Ramos (cell line): Measurements from ENCODE around the gene GSN.

ENCODE experiments used
- in situ Hi-C: fragments of 300-500 bp; cut with MboI; formaldehyde crosslinking; loops from one replicate; pipeline ENCODE4 v1.14.3; 2022; ENCODE audit warnings: low sequenced_read_pairs; ENCODE audit not compliant: unreplicated experiment

GSN gene

DNA sequence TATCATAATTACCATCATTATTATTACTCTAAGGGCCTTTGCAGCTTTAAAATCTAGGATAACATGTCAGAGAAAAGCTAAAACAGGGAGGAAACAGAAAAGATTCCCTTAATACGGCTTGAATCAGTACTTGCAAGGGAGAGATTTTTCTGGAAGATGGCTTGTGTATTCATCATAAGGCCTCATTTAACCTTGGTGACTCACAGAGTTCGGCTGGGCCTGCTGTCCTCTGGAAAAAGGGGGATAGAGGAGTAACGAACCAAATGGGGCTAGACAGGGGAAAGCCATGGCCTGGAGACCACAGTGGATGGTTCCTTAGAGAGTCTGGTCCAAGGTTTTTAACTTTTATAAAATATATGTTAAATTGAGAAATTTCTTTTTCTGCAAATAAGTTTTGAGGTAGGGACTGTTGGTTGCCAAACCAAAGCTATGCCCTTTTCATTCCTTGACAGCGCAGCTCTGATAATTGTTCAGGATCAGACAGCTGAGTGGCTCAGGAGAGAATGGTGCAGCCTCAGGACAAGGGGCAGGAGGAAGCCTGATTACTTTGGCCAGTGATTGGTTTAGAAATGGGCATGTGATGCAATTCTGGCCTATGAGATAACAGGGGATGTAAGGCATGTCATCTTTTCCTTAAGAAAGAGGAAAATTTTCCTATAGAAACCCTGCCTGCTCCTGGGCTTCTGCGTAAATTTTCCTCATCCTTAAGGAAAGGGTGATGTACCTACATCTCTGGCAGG, 25.6 kb upstream of the GSN start:
- in situ Hi-C loops, result no loop called here

- in situ Hi-C loops, result no loop called here
Observed at GRCh38 chr9:121242959-121243346, 25.0 kb upstream of the GSN start.

GRCh38 chr9:121246821-121247561, 21.0 kb upstream of the GSN start:
- in situ Hi-C loops, result no loop called here

DNA sequence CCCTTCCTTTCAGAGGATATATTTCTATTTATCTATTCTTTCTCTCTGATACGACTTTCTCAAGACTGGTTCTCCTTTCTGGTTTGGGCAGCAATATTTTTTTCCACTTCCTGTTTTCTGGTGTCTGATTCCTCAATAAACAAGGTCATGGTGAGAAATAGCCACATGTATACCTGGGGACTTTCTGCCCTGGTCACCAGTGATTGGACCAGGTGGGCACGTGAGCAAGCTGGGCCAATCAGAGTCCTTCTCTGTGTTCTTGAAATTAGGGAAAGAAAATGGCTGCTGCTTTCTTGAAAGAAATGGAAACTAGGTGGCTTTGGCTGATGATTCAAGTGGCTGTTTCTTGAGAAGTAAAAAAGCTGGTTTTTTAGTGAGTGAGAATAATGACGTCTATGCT, 18.4 kb upstream of the GSN start:
- in situ Hi-C loops, result no loop called here

DNA sequence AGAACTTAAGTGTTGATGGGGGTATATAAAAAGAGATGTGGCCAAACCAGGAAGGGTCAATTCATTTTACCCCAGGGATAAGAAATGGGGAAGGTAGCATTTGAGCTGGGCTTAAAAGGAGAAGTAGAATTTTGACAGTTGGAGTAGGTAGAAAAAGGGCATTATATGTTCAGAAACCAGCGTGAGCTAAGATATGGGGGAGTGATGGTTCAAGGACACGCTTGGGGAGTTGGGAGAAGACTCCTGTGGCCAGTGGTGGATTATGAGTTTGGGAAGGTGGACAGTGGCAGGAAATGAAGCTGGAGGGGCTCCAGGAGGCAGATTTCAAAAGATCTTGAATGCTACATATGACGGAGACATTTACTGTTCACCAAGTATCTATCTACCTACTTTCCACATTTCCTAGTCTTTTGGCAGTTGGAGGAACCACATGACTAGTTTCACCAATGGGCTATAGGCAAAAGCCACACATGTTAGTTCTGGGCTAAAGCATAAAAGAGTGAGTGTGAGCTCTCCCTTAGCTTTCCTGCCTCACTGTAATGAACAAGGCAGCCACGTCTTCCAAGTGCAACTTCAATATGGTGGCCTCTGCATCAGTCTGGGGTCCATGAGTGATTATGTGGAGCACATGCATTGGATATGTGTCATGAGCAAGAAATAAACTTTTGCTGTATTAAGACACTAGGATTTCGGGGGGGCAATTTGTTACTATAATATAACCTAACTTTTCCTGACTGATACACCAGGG, 15.7 kb upstream of the GSN start:
- in situ Hi-C loops, result no loop called here

DNA sequence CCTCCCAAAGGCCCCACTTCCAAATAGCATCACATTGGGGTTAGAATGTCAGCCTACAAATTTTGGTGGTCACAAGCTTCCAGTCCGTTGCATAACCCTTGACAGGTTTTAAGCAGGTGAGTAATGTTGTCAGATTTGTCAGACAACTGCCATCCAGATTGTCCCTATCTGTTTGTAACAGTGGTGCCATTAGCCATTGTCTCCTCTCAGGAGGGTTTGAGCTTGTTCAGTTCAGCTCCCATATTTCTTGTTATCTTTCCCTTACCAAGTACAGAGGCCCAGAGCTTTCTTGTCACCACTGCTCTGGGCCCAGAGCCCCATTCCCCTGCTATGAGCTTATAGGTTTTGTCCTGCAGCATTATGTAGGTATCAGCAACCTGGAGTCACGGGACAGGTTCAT, 14.8 kb upstream of the GSN start:
- in situ Hi-C loops, result no loop called here

DNA sequence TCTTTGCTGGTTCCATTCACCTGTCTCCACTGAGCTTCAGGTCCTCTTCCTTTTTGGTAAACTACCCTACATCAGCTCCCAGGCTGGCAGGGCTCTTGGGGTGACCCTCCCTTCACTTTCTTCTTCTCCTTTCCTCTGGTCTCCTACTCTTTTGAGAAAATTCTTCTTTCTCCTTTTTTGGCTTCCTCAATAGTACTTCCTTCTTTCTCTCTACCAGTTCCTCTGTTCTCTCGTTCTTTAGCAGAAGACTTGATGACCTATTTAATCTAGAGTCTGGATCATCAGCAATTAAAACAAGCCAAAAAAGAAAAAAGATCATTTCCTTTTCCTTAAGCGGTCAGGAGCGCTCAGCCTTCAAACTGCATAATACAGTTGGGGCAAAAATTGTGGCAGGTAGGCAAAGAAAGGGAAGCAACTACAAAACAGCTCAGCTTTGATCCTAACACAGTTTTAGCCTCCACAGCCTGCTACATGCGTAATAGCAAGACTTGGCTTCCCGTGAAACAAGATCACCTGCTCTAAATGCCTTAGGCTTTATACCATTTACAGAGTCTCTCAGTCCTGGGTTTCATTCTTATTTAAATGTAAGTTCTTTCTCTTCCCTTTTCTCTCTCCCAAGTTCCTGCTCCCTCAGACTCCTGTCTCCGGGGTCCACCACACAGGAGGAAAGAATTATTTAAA, 14.0 kb upstream of the GSN start:
- in situ Hi-C loops, result no loop called here

GRCh38 chr9:121259498-121259897, 8.5 kb upstream of the GSN start:
- in situ Hi-C loops, result no loop called here

GRCh38 chr9:121259935-121260334, 8.0 kb upstream of the GSN start:
- in situ Hi-C loops, result no loop called here

GRCh38 chr9:121260457-121261106, 7.4 kb upstream of the GSN start:
- in situ Hi-C loops, result no loop called here

GRCh38 chr9:121261107-121261460, 6.9 kb upstream of the GSN start:
- in situ Hi-C loops, result no loop called here

- in situ Hi-C loops, result no loop called here
Observed at GRCh38 chr9:121261755-121262154, 6.2 kb upstream of the GSN start.

DNA sequence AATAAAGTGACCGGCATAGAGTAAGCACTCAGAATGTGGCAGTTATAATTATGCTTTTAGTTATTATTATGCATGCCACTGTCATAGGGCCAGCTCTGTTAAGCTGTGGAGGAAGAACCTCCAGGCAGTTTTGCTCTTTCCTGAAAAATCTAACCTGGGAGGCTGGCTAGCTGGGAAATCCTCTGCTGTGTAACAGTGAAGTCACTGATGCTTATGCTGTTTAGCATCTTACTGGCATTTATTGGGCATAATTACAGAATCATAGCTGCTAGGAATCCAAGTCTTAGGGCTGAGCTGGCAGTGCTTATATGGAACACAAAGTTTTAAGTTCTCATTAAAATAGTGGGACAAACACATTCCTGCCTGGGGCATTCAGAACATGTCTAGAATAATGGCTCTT, 5.5 kb upstream of the GSN start:
- in situ Hi-C loops, result no loop called here

- in situ Hi-C loops, result no loop called here
Observed at GRCh38 chr9:121262953-121263352, 5.0 kb upstream of the GSN start.

- in situ Hi-C loops, result no loop called here
Observed at GRCh38 chr9:121266356-121266755, 1.6 kb upstream of the GSN start.

DNA sequence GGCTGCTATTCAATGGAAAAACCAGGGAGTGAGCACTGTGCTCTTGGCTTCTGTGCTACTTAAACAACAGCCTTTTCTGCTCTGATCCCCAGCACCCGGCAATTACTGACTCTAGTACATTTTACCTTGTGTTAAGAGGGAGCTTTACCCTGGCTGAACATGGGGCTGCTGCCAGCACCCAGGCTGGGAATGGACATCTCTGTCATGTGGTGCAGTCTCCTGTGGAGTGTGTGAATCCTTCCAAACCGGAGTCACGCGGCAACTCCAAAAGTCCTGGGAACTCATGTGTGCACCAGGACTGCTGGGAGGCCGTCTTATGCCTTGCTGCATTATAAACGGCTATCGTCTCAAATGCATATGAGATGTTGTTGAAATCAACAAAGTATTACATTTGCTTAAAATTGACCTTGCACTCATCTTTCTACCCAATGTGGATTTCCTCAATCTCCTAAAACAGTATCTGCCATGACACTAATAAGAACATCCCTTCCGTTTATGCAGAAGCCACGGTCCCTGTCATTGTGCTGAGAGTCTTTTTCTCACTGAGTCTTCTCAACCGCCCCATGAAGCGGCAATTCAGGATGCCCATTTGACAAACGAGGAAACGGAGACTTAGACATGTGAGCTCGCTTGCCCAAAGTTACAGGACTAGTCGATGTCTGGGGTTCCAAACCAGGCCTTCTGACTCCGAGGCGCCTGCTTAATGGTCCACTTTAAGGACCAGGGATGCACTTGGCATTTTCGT, 884 bp upstream of the GSN start:
- in situ Hi-C loops, result no loop called here

- in situ Hi-C loops, result no loop called here
Observed at GRCh38 chr9:121268598-121268850, 562 bp downstream of the GSN start.

DNA sequence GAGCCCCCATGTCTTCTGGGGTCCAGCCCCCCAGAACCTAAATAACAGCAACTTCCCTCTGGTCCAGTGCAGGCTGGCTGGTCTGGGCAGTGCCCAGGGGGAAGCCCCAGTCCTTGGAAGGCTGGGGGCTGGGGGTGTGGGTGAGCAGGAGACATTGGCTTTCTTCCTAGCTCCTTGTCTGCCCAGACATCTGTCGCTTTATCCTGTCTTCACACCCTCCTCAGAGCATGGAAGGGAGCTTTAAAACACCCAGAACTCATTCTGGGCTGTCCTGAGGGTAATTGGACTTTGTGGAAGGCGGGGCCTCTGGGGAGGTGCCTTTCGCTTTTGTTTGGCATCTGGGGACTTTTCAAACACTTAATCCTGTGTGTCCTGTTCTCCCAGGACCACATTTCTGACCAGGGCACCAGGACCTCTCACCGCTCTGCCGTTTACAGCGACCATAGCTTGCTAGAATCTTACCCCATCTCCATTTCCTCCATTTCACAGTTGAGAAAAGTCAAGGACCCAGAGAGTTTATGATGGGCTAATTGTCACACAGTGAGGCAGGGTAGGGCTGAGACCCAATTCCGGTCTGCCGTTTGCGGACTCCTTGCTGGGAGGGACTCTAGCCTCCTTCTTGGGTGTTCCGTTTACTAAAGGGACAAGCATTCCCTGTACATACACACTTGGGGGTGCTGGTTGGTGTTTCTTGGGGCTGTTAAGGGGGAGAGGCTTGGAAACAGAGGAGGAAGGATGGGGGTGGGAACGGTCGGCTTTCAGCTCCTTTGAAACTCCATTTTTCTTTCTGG, 1.1 kb downstream of the GSN start:
- in situ Hi-C loops, result no loop called here

DNA sequence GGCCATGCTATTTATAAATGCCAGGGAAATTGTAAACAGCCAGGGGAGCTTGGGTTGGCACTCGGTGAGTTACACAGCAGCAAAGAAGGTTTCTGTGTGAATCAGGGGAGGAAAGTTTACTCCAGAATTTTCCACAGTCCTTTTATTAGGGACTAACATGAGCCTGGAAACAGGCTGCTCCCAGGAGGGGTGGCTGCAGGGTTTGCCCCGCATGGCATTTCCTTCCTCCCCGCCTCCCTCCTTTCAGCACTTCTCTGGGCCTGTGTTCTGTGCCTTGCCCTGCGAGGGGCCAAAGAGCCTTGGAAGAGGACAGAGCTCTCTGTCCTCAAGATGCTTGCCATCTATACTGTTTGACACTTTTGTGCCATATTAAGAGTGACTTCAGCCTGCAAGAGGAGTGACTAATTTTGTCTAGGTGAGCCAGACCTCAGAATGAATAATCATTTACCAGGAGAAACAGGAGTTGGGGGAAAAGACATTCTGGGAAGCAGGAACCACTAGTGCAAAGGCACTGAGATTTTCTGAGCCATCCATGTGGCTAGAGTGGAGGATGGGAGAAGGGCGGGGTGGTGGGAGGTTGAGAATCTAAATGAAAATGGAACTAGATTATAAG, 1.8 kb downstream of the GSN start:
- in situ Hi-C loops, result no loop called here
